Activated CD4-positive, alpha-beta T cell treated with anti-CD3 and anti-CD28 coated beads, Interleukin-2, Interleukin-4, amounts not matched to agents 100 ng/mL and 50 ng/mL, durations not matched to agents 16 hours and 8 hours (primary cell): Measurements from ENCODE around the gene CYB5R4.

Experiments
- DNase-seq: peaks from one replicate; pipeline ENCODE4 v3.0.0-alpha.2; 2020; ENCODE audit warnings: low spot score

The CYB5R4 gene, protein sequence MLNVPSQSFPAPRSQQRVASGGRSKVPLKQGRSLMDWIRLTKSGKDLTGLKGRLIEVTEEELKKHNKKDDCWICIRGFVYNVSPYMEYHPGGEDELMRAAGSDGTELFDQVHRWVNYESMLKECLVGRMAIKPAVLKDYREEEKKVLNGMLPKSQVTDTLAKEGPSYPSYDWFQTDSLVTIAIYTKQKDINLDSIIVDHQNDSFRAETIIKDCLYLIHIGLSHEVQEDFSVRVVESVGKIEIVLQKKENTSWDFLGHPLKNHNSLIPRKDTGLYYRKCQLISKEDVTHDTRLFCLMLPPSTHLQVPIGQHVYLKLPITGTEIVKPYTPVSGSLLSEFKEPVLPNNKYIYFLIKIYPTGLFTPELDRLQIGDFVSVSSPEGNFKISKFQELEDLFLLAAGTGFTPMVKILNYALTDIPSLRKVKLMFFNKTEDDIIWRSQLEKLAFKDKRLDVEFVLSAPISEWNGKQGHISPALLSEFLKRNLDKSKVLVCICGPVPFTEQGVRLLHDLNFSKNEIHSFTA

DNA sequence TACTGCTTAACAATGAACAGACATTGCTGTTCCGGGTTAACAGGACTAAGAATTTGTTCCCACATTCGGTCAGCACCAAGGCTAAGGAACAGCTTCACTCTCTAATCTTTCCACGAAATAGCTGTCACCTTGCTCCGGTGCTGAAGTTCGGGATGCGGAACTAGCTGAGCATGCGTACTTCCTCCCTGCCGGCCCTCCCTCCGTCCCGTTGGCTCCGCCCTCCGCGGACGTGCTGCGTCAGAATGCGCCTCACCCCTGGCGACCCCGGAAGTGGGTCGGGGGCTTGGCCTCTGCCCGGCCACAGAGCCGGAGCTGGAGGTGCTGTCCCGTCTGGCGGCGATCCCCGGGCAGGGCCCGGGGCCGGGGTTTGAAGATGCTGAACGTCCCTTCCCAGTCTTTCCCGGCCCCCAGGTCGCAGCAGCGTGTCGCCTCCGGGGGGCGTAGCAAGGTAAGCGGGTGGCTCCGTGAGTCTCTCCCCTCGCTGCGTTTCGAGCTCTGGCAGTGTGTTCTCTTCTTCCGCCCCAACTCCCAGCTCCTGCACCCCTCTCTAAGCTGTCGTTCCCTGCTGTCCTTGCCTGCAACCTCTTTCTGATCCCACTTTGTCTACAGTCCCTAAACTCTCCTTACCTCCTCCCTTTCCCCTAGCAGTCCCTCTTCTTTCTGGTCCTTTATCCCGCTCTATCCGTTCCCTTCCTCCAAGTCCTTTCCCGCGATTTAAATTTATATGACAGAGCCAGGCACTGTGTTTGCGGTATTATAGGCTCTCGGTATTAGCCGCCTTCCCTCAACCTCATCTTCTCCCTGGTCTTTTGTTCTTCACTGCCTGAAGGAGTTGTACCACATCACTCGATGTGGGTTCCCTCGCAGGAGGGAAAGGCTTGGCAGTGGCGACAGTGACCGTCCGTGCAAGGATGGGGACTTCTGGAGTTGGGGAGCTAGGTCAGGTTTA is at the start of gene CYB5R4:
CYB5R4 (plus strand) TSS at position 280 of the 949 bp plus-strand sequence; CDS start at position 374, 94 bp downstream.
- DNase-seq = peak; percentile 94

DNA sequence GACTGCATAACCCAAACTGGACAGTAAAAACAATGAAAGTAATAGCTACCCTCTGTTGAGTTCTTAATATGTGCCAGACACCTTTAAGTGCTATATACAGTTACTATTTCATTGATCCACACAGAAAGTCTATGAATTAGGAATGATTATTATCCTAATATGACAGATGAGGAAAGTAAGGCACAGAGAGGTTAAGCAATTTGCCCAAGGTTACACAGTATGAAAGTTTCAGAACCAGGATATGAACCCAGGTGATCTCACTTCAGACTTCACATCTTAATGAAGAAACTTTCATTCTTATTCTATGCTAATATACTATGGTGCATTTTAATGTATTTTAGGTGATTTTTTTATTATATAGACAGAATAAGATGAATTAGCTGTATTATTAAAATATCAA is 46.9 kb upstream of the CYB5R4 start:
- DNase-seq = no peak

DNA sequence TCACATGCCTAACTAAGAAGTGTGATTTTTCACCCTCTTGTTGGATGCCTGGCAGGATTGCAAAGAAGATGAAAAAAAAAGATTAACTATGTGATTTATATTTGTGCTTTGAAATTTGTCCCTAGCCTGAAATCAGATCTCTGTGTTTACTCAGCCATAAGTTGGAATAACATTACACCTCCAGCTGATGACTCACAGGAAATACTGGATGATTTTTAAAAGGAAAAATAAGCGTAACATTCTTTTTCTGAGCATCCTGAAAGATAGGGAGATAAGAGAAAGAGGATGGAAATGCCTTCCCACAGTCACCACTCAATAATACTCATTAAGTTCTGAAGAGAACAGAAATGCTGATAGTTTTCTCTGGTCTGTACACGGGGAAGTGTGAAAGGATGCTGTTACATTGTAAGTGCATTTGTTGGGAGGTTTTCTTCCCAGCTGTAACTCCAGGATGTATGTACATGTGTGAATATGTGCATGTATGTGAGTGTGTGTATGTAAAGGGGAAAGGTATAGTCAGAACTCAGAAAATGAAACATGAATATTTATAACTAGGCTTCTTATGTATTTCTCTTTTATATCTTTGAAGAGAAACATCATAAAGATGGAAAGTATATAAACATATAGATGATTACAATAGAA is 43.7 kb upstream of the CYB5R4 start:
- DNase-seq = no peak

DNA sequence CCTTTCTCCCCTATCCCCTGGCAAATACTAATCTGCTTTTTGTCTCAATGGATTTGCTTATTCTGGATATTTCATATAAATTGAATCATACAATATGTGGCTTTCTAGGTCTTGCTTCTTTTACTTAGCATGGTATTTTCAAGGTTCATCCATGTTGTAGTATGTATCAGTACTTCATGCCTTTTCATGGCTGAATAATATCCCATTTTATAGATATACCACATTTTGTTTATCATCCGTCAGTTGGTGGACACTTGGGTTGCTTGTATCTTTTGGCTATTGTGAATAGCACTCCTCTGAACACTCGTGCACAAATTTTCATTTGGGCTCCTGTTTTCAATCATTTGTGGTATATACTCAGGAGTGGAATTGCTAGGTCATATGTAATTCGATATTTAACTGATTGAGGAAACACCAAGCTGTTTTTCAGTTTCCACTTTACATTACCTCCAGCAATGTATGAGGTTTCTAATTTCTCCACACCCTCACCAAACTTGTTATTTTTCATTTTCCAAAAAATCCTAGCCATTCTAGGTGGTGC is 36.8 kb upstream of the CYB5R4 start:
- no peak for DNase-seq

DNA sequence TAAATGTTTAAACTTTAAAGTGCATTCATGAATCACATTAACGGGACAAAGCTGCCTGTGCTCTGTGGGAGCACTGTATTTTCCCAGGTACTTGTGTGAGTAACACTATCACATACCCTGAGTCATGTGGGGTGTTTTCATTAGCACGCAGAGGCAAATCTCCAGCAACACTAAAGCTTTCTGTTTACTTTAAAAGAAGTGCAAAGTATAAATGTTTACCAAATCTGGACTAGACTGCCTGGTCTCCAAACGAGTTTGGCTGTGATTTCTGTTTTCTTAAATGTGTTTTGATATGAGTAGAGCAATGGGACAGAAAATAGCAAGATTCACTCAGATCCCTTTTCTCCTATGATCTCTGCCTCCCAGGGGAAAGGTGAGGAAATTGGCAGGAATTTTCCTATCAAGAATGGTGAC is 35.1 kb upstream of the CYB5R4 start:
- DNase-seq = no peak

DNA sequence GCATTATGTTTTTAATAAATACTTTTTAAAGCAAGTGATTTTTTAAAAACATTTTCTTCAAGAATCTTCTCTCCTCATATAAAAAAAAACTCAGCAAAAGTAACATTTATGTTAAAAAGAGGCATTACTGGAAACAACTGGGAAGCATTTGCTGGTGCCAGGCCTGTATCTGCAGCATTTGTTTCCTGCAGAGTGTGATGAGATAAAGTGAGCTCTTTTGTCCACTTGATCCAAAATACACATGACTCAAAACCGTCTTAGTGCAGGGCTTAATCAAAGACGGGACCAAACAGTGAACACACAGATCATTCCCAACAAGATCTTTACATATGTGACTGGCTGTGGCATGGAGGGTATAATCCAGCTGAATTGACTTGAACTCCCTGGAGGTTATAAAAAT is 34.7 kb upstream of the CYB5R4 start:
- DNase-seq = no peak

DNA sequence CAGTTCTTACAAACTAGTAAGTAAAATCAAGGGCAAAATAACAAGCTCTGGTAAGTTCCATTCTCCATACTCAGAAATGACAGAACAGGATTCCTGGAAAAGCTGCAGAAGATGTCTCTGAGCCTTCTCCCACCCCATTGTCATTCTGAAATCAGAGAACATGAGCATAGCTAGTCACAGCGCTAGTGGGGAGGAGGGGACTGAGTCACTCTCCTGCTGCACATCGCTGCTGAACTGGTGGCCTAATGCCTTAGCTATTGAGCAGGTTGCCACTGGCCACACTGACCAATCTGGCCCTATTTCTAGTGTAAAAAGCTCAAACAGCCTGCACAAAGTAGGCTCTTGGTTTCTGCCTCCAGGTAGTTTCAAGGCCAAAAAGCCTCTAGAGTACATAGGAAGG is 32.4 kb upstream of the CYB5R4 start:
- peak; percentile 3 for DNase-seq

DNA sequence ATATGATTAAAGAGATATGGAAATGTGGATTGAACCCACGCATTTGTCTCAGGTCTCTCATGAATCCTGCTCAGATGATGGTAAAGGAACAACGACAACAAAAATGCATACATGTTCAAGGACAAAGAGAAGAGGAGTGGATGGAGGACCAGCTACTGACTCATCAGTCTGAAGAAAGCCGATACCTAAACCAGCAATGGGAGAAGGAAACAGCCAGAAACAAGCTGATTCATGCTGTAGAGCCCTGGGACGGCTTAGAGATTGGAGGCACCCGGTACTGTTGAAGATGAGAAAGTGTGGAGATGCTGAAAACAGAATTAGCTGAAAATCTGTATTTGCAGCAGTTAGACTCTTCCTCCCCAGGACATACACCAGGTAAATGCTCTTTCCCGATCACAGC is 20.8 kb upstream of the CYB5R4 start:
- no peak for DNase-seq

DNA sequence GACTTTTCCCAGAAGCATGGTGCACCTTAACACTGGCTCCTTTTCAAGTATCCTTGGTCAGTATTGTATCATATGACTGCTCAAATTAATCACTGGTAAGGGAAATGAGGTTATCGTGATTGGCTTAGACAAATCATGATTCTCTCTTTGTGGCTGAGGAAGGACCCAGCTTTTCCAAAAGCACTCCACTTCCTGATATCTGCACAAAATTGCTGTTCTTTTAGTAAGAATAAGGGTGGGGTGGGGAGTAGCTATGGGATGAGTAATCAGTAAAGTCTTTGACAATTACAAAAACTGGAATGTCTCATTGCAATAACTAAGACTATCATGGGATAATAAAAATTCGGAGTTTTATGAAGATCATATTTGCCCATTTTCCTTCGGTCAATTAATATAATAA is 15.3 kb upstream of the CYB5R4 start:
- DNase-seq = no peak

DNA sequence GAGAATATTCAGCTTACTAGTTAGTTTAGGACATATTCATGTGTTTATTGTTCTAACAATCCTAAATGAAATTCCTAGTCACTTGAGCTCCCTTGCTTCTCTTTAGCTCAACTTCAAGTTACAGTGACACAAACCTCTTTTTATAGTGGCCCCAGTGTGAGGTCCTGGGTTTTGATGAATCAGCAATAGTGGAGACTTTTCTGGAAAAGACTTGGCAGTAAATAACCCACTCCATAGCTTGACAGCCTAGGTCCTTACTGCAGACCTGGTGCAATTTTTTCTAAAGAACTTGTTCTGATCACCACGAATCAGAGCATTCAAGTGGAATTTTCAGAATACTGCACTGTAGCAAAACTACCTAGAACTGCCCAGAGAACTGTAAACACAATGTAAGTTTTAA is 13.2 kb upstream of the CYB5R4 start:
- no peak for DNase-seq

DNA sequence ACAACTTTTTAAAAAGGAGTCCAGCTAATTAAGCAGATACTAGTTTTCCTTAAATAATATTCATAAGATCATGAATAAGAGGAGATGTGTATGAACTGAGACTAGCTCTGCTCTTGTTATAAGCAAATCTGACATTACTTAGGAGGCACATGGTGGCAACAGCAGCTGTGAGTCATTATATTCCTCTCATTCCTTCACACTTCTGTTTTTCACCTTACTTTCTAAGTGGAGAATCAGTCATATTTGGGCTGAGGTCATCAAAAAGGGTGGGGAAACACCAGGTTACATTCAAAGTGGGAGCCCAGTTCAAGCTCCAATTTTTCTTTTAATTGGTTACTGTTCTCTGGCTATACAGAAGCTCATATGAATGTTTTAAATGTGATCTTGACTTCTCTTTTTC is 12.3 kb upstream of the CYB5R4 start:
- peak; percentile 19 for DNase-seq

DNA sequence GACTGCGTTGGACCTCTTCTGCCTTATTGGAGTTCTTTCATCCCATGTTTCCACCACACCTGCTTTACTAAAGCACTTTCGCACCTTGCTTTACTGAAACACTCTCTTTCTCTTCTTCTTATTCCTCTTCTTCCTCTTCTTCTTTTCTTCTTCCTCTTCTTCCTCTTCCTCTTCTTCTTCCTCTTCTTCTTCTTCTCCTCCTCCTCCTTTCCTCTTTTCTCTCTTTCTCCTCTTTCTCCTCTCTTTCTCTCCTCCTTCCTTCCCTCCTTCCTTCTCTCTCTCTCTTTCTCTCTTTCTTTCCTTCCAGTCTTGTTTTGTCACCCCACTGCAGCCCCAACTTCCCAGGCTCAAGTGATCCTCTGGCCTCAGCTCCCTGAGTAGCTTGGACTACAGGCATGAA is 10.4 kb upstream of the CYB5R4 start:
- no peak for DNase-seq

DNA sequence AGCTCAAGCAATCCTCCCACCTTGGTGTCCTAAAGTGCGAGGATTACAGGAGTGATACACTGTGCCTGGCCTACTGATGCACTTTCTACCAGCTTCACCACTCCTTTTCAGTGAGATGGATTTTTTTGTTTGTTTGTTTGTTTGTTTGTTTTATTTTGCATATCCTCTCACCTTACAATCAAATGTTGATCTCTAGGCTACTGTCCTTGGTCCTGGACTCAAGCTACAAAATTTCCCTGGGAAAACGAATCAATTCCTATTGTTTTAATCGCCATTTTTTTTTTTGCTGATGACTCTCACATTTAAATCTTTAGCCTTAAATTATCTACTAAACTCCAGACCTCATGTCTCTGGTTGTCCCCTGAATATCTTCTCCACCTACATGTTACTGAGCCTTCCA is 9.9 kb upstream of the CYB5R4 start:
- DNase-seq = no peak

DNA sequence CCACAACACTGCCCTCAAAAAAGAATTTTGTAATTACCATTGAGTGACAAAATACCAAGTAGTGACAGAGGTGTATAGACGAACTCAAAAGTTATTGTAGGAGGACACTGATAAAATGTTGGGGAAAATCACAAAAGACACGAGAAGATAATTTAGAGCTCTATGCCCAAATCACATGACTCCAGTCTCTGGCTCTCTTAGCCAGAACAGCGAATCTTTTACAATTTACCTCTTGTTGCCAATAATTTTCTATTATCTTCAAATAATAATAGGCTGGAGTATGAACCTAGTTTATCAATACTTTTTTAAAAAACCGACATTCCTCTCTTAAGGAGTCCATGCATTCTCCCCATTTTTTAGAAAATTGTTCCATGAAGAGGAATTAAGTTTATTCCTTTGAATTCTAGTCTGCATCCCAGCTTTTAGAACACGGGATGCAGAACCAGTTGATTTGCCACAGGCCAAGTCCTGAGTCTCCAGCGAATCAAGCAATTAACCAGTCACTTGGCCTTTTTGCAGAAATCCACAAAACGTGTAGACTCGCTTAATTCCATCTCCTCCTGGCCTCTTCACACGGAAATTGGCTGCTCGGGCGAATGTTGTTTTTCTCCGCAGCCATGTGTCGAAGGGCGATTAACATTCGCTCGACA is 6.8 kb upstream of the CYB5R4 start:
- DNase-seq = no peak

DNA sequence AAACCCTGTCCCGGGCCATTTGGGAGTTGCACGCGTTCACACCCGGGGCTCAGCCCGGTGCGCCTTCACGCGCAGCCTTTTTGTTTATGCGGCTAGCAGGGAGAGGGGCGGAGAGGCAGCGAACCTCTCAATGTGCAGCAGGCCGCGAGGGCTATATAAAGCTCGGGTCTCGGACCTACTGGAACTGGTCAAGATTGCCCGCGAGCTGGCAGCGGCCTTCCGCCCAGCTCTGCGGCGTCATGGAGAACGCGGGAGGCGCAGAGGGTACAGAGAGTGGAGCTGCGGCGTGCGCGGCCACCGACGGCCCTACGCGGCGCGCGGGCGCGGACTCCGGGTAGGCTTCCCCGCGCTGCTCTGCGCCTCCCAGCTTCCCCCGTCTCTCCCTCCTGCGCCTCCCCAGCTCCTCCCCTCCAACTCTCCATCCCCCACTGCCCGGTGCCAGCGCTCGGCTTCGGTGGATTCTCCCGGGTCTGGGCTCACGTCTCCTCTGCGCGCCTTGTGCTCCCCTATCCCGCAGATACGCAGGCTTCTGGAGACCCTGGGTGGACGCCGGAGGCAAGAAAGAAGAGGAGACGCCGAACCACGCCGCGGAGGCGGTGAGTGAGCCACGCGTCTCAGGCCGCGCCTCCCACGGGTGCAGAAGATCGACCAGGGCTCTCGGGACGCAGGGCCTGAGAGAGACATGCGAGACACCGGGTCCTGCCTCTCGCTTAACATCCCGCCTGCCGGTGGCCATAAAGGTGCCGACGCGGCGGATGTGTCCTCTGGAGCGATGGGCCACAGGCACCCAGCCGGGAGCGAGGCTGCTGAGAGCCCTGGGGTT is 6.1 kb upstream of the CYB5R4 start, which contains the start of gene RIPPLY2:
RIPPLY2 (plus strand) TSS at position 183 of the 823 bp plus-strand sequence; CDS start at position 240, 57 bp downstream.
- no peak for DNase-seq

DNA sequence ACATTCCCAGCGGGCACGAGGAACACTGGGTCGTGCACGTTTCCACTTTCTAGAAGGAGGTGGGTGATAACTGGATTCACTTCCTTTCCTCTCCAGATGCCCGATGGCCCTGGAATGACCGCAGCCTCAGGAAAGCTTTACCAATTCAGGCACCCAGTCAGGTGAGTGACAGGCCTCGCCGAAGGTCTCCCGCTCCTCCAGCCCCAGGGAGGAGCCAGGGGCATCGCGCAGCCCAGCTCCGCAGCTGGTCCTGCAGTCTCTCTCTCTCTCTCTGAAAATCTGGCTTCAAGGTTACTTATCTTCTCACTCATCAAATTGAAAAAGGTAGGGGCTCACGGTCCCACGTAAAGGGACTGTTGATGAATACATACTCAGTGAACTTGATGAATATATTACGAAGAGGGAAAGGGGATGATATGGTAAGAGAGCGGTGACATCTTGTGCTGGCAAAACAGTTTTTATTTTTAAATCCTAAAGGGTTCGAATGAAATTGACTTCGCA is 5.4 kb upstream of the CYB5R4 start:
- no peak for DNase-seq

DNA sequence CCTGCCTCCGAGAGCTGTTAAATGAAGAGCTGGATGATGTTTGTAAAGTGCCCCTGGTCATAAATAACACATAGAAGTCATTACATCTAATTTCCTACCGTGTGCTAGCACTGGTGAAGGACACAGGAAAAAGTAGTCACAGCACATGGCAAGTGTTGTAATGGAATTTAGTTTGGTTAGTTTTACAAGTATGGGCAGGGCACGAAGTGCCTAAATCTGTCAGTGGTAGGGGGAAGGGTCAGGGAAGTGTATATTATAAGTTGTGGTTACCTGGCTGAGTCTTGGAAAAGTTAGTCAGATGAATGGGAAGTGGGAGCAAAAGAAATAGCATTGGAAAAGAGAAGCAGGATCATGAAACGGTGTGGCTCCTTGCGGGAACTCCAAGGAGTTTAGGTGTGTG is 4.7 kb upstream of the CYB5R4 start:
- no peak for DNase-seq

DNA sequence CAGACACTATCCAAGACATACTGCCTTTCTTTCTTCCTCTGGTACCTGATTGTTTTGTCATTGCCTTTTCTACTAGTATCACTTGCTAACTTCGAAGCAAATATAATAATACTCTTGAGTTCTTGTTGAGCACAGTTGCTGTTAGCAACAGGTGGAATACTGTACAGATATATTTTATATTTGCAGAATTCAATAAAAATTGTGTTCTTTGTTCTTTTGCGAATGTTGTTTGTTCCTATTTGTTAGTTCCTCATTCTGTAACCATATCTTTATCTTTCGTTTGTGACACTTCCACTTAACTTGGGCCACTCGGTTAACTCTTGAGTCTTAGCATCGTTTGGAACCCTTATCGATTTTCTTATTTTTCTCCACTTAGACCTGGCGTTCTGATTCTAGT is 868 bp downstream of the CYB5R4 start:
- no peak for DNase-seq

DNA sequence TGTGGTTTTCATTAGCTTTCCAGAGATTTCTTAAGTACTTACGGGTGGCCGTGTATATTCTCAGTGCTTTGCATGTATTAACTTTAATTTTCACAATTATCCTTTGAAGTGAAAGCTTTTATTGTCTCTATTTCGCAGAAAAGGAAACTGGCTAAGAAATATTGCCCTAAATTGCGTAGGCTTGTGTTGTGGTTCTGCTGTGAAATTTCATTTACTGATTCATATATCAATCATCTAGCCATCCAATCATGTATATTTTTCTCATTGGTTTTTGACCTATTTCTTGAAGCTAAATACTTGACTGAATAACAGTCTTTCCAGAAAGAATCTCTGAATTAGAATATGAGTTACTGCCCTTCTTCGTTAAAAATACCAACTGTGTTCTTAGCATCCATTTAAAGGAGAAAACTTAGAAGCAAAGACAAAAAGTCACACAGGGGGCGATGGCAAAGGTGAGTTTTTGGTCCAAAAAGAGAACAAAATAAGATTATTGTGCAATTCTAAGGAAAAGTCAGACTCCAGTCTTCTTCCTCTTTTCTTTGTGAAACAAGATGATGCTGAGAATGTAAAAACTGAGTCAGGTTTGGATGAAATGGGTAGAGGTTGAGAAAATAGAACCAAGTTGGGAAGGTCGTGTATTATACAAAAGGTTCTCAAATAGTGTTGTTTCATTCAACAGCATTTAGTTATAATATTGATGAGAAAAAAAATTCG is 1.4 kb downstream of the CYB5R4 start:
- no peak for DNase-seq
